ENCODE data around the gene BRWD1. TPM values are rescaled to one million over a fixed set of nuclear protein-coding genes. Genes with fewer than 3 reads are reported as not detected.

Gene BRWD1
- total and polyA plus RNA-seq, 2 experiments from 2014 or later, result 35.2 to 75.5 TPM

- H3K36me3 ChIP-seq (ENCODE audit: insufficient read depth), result peaks cover 42% of the 10 kb centered on the region
Observed at GRCh38 chr21:39196310-39196709, 117.1 kb downstream of the BRWD1 start.

More at GRCh38 chr21:39196310-39196709, 117.1 kb downstream of the BRWD1 start:
- Histone ChIP-seq H2AFZ (no peak overlapping the region), H3K4me2 (no peak overlapping the region), H3K9me2 (ENCODE audit: insufficient read depth) (no peaks in the 10 kb centered on the region), H3K4me3 (no peak overlapping the region), H4K20me1 (replicated peaks; ENCODE audit: insufficient read depth) (no peaks in the 10 kb centered on the region), H3K79me2 (replicated peaks; ENCODE audit: insufficient read depth) (no peaks in the 10 kb centered on the region), H3K27me3 (ENCODE audit: insufficient read depth) (no peaks in the 10 kb centered on the region), H3F3A (replicated peaks; ENCODE audit: low read depth) (no peaks in the 10 kb centered on the region; the same call in 1 of the 2 replicates), H3K27ac (ENCODE audit: low read depth) (no peak overlapping the region), H3K4me1 (ENCODE audit: insufficient read depth) (no peaks in the 10 kb centered on the region)
- ATAC-seq, result no peak
- no peaks in the 10 kb centered on the region for H3K9me3 Mint-ChIP-seq
- H3K27ac Mint-ChIP-seq, result no peak overlapping the region
- no peak for TF ChIP-seq REST (IDR thresholded peaks at IDR 0.05; ENCODE audit: unreplicated experiment)
- TF ChIP-seq EZH2 (IDR thresholded peaks at IDR 0.05; ENCODE audit: low read depth, unreplicated experiment), result no peak
- TF ChIP-seq CREB1 (CRISPR knock-in tag; IDR thresholded peaks at IDR 0.05; ENCODE audit: low read depth), result no peak
- no peak for TF ChIP-seq ZNF114 (CRISPR knock-in tag; IDR thresholded peaks at IDR 0.05)
- TF ChIP-seq EZH2phosphoT487 (IDR thresholded peaks at IDR 0.05; ENCODE audit: unreplicated experiment), result no peak
- no peak for TF ChIP-seq POLR2AphosphoS5 (IDR thresholded peaks at IDR 0.05; ENCODE audit: low read depth)
- TF ChIP-seq NANOG (IDR thresholded peaks at IDR 0.05; ENCODE audit: borderline replicate concordance), result no peak
- TF ChIP-seq CTCF (conservative IDR thresholded peaks at IDR 0.05; ENCODE audit: low read depth in 2 of 2), result no peak
- TF ChIP-seq STAT1 (IDR thresholded peaks at IDR 0.05; ENCODE audit: unreplicated experiment), result no peak
- no peak for TF ChIP-seq ETS1 (IDR thresholded peaks at IDR 0.05)
- no peak for TF ChIP-seq ZNF462 (CRISPR knock-in tag; IDR thresholded peaks at IDR 0.05)
- TF ChIP-seq JUNB (IDR thresholded peaks at IDR 0.05; ENCODE audit: unreplicated experiment), result no peak
- TF ChIP-seq ZNF331 (CRISPR knock-in tag; IDR thresholded peaks at IDR 0.05; ENCODE audit: low read depth), result no peak
- DNase-seq (ENCODE audit: low spot score), result no peak
- peaks cover 48% of the 10 kb centered on the region for H3K36me3 Mint-ChIP-seq (ENCODE audit: low read depth)
- H3K4me3 Mint-ChIP-seq, result no peak overlapping the region
- peaks cover 4% of the 10 kb centered on the region; the same call in 1 of the 3 replicates for H3K4me1 Mint-ChIP-seq
- H3K27me3 Mint-ChIP-seq (ENCODE audit: insufficient read depth, low read depth, poor library complexity), result no peaks in the 10 kb centered on the region

Data from GM23338 (cell line).